ENCODE data around the gene RIOK2. TPM values are rescaled to one million over a fixed set of nuclear protein-coding genes. Genes with fewer than 3 reads are reported as not detected.
A peak's percentile ranks its signal among the peaks of the same experiment; 100 is the strongest.

The RIOK2 gene
- 10 to 100 TPM in 3 of 4 donors, 1 to 10 TPM in 1; 7.4 to 19.5 (median 15.3) TPM for total RNA-seq

DNA sequence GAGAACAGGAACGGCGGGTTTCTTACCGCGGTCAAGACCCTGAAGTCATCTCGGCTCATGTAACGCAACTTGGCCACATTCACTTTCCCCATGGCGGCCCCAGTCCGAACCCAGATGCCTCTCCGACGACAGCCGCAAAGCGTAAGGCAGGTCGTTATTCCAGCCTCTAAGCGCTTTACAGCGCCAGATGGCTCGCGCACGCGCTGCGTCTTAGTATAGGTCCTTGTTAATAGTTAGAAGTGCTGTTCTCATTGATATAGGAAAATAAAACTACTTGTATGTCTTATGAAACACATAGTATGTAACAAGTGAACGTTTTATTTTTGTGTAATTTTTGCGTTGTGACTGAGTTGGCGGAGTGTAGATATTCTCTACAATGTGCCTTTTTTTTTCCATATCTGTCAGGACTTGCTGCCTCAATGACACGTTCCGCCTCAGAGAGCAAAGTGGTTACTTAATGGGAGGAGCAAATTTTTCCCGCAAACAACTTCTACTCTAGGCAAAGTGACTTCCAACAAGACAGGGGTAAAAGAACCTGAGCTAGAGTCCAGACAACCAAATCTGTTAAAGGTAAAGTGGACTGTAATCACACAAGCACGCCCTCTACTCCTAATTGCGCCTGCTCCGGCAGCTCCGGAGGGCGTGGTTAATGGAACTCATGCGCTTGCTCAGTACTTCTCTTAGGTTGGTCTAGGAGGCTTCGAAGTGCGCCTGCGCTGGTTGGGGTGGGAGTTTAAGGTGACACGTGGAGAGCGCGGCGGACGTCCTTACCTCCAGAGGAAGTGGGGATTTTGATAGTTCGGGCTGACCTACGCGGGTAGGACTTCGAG, at the start of gene RIOK2:
Gene RIOK2, minus strand, starts transcription at position 148 of the 830 bp plus-strand sequence. Its CDS starts 56 bp downstream, at position 92.
- intact Hi-C loops (cut with DNase I), result no loop called here
- Histone ChIP-seq H3K36me3 (peaks cover 6 to 11% (median 7%) of the 10 kb centered on the region in 3 donors), H3K27ac (peak within 1 kb of the TSS; percentile 81 to 94 (median 90)), H3K4me1 (peaks cover 15 to 30% (median 15%) of the 10 kb centered on the region in 3 donors), H3K9me3 (no peaks in the 10 kb centered on the region), H3K27me3 (no peaks in the 10 kb centered on the region), H3K4me3 (peak within 1 kb of the TSS; percentile 70 to 91 (median 72))
- WGBS, 2 donors, result 0% methylated on average over 32 to 42 of the region's 44 CpGs
- peak in 1 of 4 donors; percentile 43 for TF ChIP-seq POLR2A (IDR thresholded peaks at IDR 0.05)
- TF ChIP-seq, protein P1, sequence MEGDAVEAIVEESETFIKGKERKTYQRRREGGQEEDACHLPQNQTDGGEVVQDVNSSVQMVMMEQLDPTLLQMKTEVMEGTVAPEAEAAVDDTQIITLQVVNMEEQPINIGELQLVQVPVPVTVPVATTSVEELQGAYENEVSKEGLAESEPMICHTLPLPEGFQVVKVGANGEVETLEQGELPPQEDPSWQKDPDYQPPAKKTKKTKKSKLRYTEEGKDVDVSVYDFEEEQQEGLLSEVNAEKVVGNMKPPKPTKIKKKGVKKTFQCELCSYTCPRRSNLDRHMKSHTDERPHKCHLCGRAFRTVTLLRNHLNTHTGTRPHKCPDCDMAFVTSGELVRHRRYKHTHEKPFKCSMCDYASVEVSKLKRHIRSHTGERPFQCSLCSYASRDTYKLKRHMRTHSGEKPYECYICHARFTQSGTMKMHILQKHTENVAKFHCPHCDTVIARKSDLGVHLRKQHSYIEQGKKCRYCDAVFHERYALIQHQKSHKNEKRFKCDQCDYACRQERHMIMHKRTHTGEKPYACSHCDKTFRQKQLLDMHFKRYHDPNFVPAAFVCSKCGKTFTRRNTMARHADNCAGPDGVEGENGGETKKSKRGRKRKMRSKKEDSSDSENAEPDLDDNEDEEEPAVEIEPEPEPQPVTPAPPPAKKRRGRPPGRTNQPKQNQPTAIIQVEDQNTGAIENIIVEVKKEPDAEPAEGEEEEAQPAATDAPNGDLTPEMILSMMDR (IDR thresholded peaks at IDR 0.05), result peak in 1 of 6 experiments; percentile 19
- DNase-seq, result peak; percentile 73

DNA sequence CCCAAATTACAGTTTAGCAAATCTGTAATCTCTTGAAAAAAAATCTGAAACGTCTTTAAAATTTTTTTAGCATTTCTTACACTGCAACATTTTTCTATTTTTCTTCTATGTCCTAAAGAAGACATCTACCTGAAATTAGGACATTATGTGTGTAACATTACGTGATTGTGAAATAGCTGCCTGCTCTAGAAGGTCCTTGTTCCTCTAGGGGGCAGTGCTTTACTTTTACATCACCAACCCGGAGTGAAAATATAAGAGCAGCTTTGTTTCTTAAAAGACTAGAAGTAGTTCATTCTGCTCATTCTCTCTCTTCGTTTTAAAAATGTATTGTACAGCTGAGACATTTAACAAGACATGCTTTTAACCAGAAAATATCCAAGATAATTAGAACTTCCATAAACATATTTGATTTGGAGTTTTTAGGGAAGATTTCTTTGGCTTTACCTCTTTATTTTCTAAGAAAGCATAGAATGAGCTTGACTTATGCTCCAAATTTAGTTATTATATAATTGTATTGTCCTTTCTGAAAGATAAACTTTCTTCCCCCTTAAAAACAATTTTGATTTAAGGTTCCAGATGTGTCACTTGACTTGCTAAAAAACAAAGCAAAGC, 48.1 kb upstream of the RIOK2 start:
- 0 to 1% methylated on average over 4 of the region's 4 CpGs for WGBS, 2 donors

DNA sequence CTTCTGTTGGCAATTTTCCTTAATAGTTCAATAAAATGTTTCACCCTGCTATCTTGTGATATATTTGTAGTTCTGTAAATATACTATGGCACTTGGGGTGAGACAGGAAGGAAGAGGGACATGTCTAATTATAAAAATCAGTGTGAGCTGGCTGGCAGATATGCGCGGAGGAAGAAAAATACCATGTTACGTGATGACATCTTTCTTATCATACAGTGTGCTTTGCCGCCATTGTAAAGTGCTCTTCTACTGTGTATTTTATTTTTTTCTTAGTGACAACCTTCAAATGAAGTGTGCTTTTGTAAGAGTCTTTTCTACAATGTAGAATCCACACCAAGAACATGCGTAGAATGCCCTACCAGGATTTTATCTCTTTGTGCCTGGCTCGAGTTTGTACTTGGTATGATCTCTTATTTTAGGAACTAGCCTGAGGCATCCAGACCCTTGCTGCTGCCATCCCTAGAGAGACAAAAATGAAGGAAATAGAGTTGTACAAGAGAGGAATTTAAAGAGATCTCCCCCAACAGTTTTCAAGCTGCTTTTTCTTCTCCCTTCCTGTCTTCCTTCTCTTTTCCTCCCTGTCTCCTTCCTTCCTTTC, 46.7 kb upstream of the RIOK2 start:
- no peak overlapping the region for H3K27ac ChIP-seq
- TF ChIP-seq POLR2A (IDR thresholded peaks at IDR 0.05), result no peak
- TF ChIP-seq, protein P1 (IDR thresholded peaks at IDR 0.05), result no peak
- H3K4me3 ChIP-seq, result no peak overlapping the region
- 68 to 69% methylated on average over 6 of the region's 6 CpGs for WGBS, 2 donors
- no peaks in the 10 kb centered on the region for H3K27me3 ChIP-seq
- DNase-seq, result no peak
- no peaks in the 10 kb centered on the region for H3K9me3 ChIP-seq
- H3K36me3 ChIP-seq, result no peaks in the 10 kb centered on the region
- peaks cover 0 to 3% (median 0%) of the 10 kb centered on the region in 3 donors for H3K4me1 ChIP-seq
- intact Hi-C loops (cut with DNase I), result loop anchor here (5.0 kb wide), 1 partner anchor 303 kb away; no protein-coding TSS in a partner anchor

More for the DNA sequence above, 48.1 kb upstream of the RIOK2 start:
- H3K27me3 ChIP-seq, result no peaks in the 10 kb centered on the region
- no peak overlapping the region for H3K27ac ChIP-seq
- TF ChIP-seq, protein P1 (IDR thresholded peaks at IDR 0.05), result peak; percentile 40 to 79 (median 70)
- no peak for TF ChIP-seq POLR2A (IDR thresholded peaks at IDR 0.05)
- peaks cover 0 to 3% (median 0%) of the 10 kb centered on the region in 3 donors for H3K4me1 ChIP-seq
- no peaks in the 10 kb centered on the region for H3K9me3 ChIP-seq
- no peak overlapping the region for H3K4me3 ChIP-seq
- intact Hi-C loops (cut with DNase I), result loop anchor here (5.0 kb wide), 1 partner anchor 301 kb away; no protein-coding TSS in a partner anchor
- no peak for DNase-seq
- no peaks in the 10 kb centered on the region for H3K36me3 ChIP-seq

DNA sequence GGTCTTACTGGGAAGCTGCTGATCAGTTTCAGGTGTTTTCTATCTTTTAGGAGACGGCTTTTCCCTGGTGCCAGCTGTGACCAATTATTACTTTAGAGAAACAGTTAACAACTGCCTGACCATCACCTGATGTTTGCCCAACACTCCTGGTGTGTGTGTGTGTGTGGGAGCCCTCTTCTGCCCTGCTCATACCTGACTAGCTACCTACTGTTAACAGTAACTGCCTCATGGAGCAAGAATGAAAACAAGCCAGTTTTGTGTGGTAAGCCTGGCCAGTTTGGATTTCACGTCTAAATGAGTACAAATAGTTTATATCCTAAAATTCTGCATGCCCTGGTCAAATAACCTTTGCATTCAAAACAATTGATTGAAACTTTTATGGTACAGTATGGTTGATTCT, 46.1 kb upstream of the RIOK2 start:
- no peaks in the 10 kb centered on the region for H3K36me3 ChIP-seq
- no peak for DNase-seq
- H3K4me1 ChIP-seq, result peaks cover 0 to 3% (median 0%) of the 10 kb centered on the region in 3 donors
- H3K27ac ChIP-seq, result no peak overlapping the region
- intact Hi-C loops (cut with DNase I), result no loop called here
- WGBS, 2 donors, result 69 to 70% methylated on average over 2 of the region's 2 CpGs
- H3K27me3 ChIP-seq, result no peaks in the 10 kb centered on the region
- no peak overlapping the region for H3K4me3 ChIP-seq
- TF ChIP-seq, protein P1 (IDR thresholded peaks at IDR 0.05), result no peak
- no peaks in the 10 kb centered on the region for H3K9me3 ChIP-seq

Data from esophagus squamous epithelium (tissue), 5 donors.